Psoas muscle (tissue), 8 donors: ENCODE data around the gene GMCL2. TPM values are rescaled to one million over a fixed set of nuclear protein-coding genes. Genes with fewer than 3 reads are reported as not detected.

Experiments
- ATAC-seq, 4 donors: fragments of 200-7000 bp; cut with Tn5 transposase; one replicate each; pipeline ENCODE4 v1.9.1; 2020; ENCODE audit warnings: moderate library complexity in 3 of 4, mild to moderate bottlenecking in 2 of 4
- DNase-seq, 2 donors: peaks; one replicate each; pipeline ENCODE4 v3.0.0-alpha.2; 2020
- H3K27ac ChIP-seq: fragments of 200-600 bp; one replicate; pipeline ENCODE4 v1.8.0; 2022
- H3K27me3 ChIP-seq, 3 donors: fragments of 200-600 bp in 1 of 3; one replicate each; pipeline versions ENCODE4 v1.6.1 to v1.8.0; 2013 to 2022; ENCODE audit warnings: low read length in 2 of 3, mild to moderate bottlenecking in 2 of 3, moderate library complexity in 1 of 3; ENCODE audit not compliant: insufficient read depth in 3 of 3
- H3K36me3 ChIP-seq, 2 donors: fragments of 200-600 bp in 1 of 2; one replicate each; pipeline versions ENCODE4 v1.6.1 to v1.8.0; 2013 to 2022; ENCODE audit warnings: low read depth in 1 of 2, mild to moderate bottlenecking in 1 of 2, moderate library complexity in 1 of 2; ENCODE audit not compliant: insufficient read depth in 1 of 2
- H3K4me1 ChIP-seq: fragments of 200-600 bp; one replicate; pipeline ENCODE4 v1.8.0; 2022
- H3K4me3 ChIP-seq: fragments of 200-600 bp; one replicate; pipeline ENCODE4 v1.8.0; 2022; ENCODE audit warnings: mild to moderate bottlenecking
- H3K9me3 ChIP-seq: fragments of 200-600 bp; one replicate; pipeline ENCODE4 v1.8.0; 2022
- CTCF ChIP-seq: fragments of 200-600 bp; IDR thresholded peaks from one replicate; pipeline ENCODE4 v1.8.0; 2022; ENCODE audit warnings: antibody characterized with exemption
- WGBS, 3 donors: extraction: QIAGEN DNeasy Blood & Tissue Kit; methylation state at CpG; one replicate each; pipeline versions ENCODE4 v1.1.6 to v1.1.7; 2013; 5-methylcytosine and 5-hydroxymethylcytosine counted together
- intact Hi-C, 2 donors: fragments of 100-400 bp; cut with DNase I; formaldehyde crosslinking; loops; one replicate each; pipeline versions ENCODE4 v1.11.0 to v1.14.2; 2022
- polyA plus RNA-seq, 3 donors: library from polyadenylated mRNA; stranded (reverse); fragments of 200-250 nt; gene quantifications; one replicate each; pipeline ENCODE4 v1.2.3, GENCODE V29; 2013
- total RNA-seq, 4 donors: library from RNA; stranded (reverse); fragmentation: NEBNext Ultra II Directional in 2 of 4; extraction: Animal tissue kit (Norgen Biotek cat#: 25700) in 2 of 4; gene quantifications; one replicate each; pipeline versions ENCODE4 v1.2.1 to v1.2.4, GENCODE V29; 2021 to 2023
- donor health status: healthy with polysubstance abuse.
- donor health status: DM: no; HTN: no; CAD: no; lungs with moderate emphysema.
- donor health status: Bipolar disorder and iron deficiency.
- donor health status: healthy.
- donor health status: DM: yes; HTN: yes; CAD: no.
- donor health status: DM: no; HTN: no; CAD: no.
- donor health status: DM: no; HTN: no; CAD: no.
- donor health status: DM: yes; HTN: yes; CAD: no.

The GMCL2 gene
- total and polyA plus RNA-seq, 7 donors: not detected

- intact Hi-C loops: no loop called here
- DNase-seq (no peak), ATAC-seq (no peak)
- Histone ChIP-seq H3K4me3 (no peak overlapping the region), H3K9me3 (no peaks in the 10 kb centered on the region), H3K36me3 (no peaks in the 10 kb centered on the region), H3K27me3 (peaks cover 0 to 2% (median 0%) of the 10 kb centered on the region in 3 donors), H3K27ac (no peak overlapping the region), H3K4me1 (no peaks in the 10 kb centered on the region)
- 78 to 84% (median 84%) methylated on average over 8 of the region's 8 CpGs for WGBS, 3 donors
- TF ChIP-seq CTCF: no peak
Observed at GRCh38 chr5:178177569-178177968, 9.6 kb downstream of the GMCL2 start.

- ATAC-seq (no peak), DNase-seq (no peak)
- Histone ChIP-seq H3K27ac (no peak overlapping the region), H3K4me3 (no peak overlapping the region), H3K9me3 (no peaks in the 10 kb centered on the region), H3K4me1 (no peaks in the 10 kb centered on the region), H3K27me3 (peaks cover 0 to 2% (median 0%) of the 10 kb centered on the region in 3 donors), H3K36me3 (no peaks in the 10 kb centered on the region)
- WGBS, 3 donors: 79 to 92% (median 84%) methylated on average over 6 of the region's 6 CpGs
- intact Hi-C loops: no loop called here
- no peak for TF ChIP-seq CTCF
Observed at GRCh38 chr5:178176791-178177190, 10.4 kb downstream of the GMCL2 start.

GRCh38 chr5:178174456-178174855 is 12.7 kb downstream of the GMCL2 start:
- ATAC-seq: no peak
- TF ChIP-seq CTCF: no peak
- H3K27ac ChIP-seq: no peak overlapping the region
- no peaks in the 10 kb centered on the region for H3K27me3 ChIP-seq
- no peak overlapping the region for H3K4me3 ChIP-seq
- 92 to 95% (median 92%) methylated on average over 3 of the region's 3 CpGs for WGBS, 3 donors
- no peaks in the 10 kb centered on the region for H3K4me1 ChIP-seq
- no peaks in the 10 kb centered on the region for H3K36me3 ChIP-seq
- DNase-seq: no peak
- intact Hi-C loops: no loop called here
- no peaks in the 10 kb centered on the region for H3K9me3 ChIP-seq

- ATAC-seq (no peak), DNase-seq (no peak)
- TF ChIP-seq CTCF: no peak
- Histone ChIP-seq H3K4me3 (no peak overlapping the region), H3K36me3 (no peaks in the 10 kb centered on the region), H3K27ac (no peak overlapping the region), H3K4me1 (no peaks in the 10 kb centered on the region), H3K9me3 (no peaks in the 10 kb centered on the region), H3K27me3 (peaks cover 0 to 12% (median 3%) of the 10 kb centered on the region in 3 donors)
- intact Hi-C loops: no loop called here
- WGBS, 3 donors: 82 to 84% (median 83%) methylated on average over 2 of the region's 2 CpGs
Observed at GRCh38 chr5:178170455-178170854, 16.7 kb downstream of the GMCL2 start.

GRCh38 chr5:178165581-178165980 is 21.6 kb downstream of the GMCL2 start:
- no peak overlapping the region for H3K4me3 ChIP-seq

More at GRCh38 chr5:178165581-178165980, 21.6 kb downstream of the GMCL2 start:
- DNase-seq: no peak
- Histone ChIP-seq H3K27ac (no peak overlapping the region), H3K9me3 (no peaks in the 10 kb centered on the region), H3K27me3 (peaks cover 0 to 12% (median 6%) of the 10 kb centered on the region in 3 donors), H3K4me1 (peaks cover 4% of the 10 kb centered on the region), H3K36me3 (no peaks in the 10 kb centered on the region)
- no peak for TF ChIP-seq CTCF
- no peak for ATAC-seq
- intact Hi-C loops: loop anchor here in 1 of 2 donors (2.0 kb wide), 1 partner anchor 89 kb away; no protein-coding TSS in a partner anchor
- 32 to 40% (median 38%) methylated on average over 38 of the region's 38 CpGs for WGBS, 3 donors
